Neural cell (in vitro differentiated cells): Measurements from ENCODE around the gene ZSCAN5A.

ENCODE experiments used
- CTCF ChIP-seq: fragments of 450-650 bp; IDR thresholded peaks from 2 replicates; pipeline ENCODE4 v1.5.1; 2014; ENCODE audit warnings: antibody characterized with exemption, mild to moderate bottlenecking, moderate library complexity; ENCODE audit not compliant: poor library complexity, severe bottlenecking
- EP300 ChIP-seq: fragments of 450-650 bp; conservative IDR thresholded peaks from 2 replicates; pipeline ENCODE4 v1.6.1; 2014; ENCODE audit warnings: antibody characterized with exemption, mild to moderate bottlenecking, moderate library complexity; ENCODE audit not compliant: poor library complexity, severe bottlenecking
- EZH2 ChIP-seq: fragments of 200-600, 300-800 bp; shearing (Covaris generic), sonication (generic); IDR thresholded peaks from 2 replicates; pipeline ENCODE4 v1.6.1; 2014; ENCODE audit warnings: antibody characterized with exemption, low read length, borderline replicate concordance, mild to moderate bottlenecking; ENCODE audit not compliant: insufficient read depth, poor library complexity, severe bottlenecking
- MXI1 ChIP-seq: fragments of 450-650 bp; conservative IDR thresholded peaks from 2 replicates; pipeline ENCODE4 v1.6.1; 2014; ENCODE audit warnings: antibody characterized with exemption, mild to moderate bottlenecking; ENCODE audit not compliant: poor library complexity, severe bottlenecking
- POLR2AphosphoS5 ChIP-seq: IDR thresholded peaks from 2 replicates; pipeline ENCODE4 v1.6.1; 2012
- RAD21 ChIP-seq: fragments of 450-650 bp; conservative IDR thresholded peaks from 2 replicates; pipeline ENCODE4 v1.6.1; 2014; ENCODE audit warnings: antibody characterized with exemption, mild to moderate bottlenecking, moderate library complexity
- REST ChIP-seq: IDR thresholded peaks from 2 replicates; pipeline ENCODE4 v1.6.1; 2012; ENCODE audit warnings: borderline replicate concordance
- SMC3 ChIP-seq: fragments of 450-650 bp; conservative IDR thresholded peaks from 2 replicates; pipeline ENCODE4 v1.6.1; 2014; ENCODE audit warnings: antibody characterized with exemption, mild to moderate bottlenecking, moderate library complexity; ENCODE audit not compliant: poor library complexity
- TAF1 ChIP-seq: IDR thresholded peaks from 2 replicates; pipeline ENCODE4 v1.6.1; 2012; ENCODE audit warnings: low read depth

GRCh38 chr19:56263319-56263718 is 51.3 kb downstream of the ZSCAN5A start:
- no peak for TF ChIP-seq CTCF
- TF ChIP-seq EP300: no peak
- TF ChIP-seq EZH2: no peak
- TF ChIP-seq POLR2AphosphoS5: no peak
- no peak for TF ChIP-seq REST
- no peak for TF ChIP-seq TAF1
- TF ChIP-seq SMC3: no peak
- TF ChIP-seq RAD21: no peak
- TF ChIP-seq MXI1: no peak
